ENCODE results near the gene HEATR3. TPM values are rescaled to one million over a fixed set of nuclear protein-coding genes. Genes with fewer than 3 reads are reported as not detected.

HEATR3 gene
- total and polyA plus RNA-seq, 5 donors from 2014 or later, result 4.5 to 28.7 (median 5.9) TPM

- Histone ChIP-seq H3K4me1 (ENCODE audit: control insufficient read depth, insufficient read depth, low read length, poor library complexity, severe bottlenecking) (no peaks in the 10 kb centered on the region), H3K27me3 (ENCODE audit: control insufficient read depth, insufficient read depth, low read length) (no peaks in the 10 kb centered on the region), H3K27ac (ENCODE audit: insufficient read depth, low read length, poor library complexity, severe bottlenecking) (no peak overlapping the region), H3K4me3 (ENCODE audit: low read depth, low read length) (no peak overlapping the region), H3K36me3 (ENCODE audit: control insufficient read depth, insufficient read depth, low read length) (peaks cover 62% of the 10 kb centered on the region), H3K9me3 (ENCODE audit: control insufficient read depth in 2 of 2, low read length in 2 of 2) (no peaks in the 10 kb centered on the region)
- no peaks in the 10 kb centered on the region for H3K27me3 Mint-ChIP-seq
- no peak overlapping the region for H3K27ac Mint-ChIP-seq
- H3K9me3 Mint-ChIP-seq, result no peaks in the 10 kb centered on the region
- H3K4me1 Mint-ChIP-seq, result no peaks in the 10 kb centered on the region
- H3K4me3 Mint-ChIP-seq, result no peak overlapping the region
- H3K36me3 Mint-ChIP-seq, result peaks cover 44% of the 10 kb centered on the region
- ATAC-seq (ENCODE audit: low read depth in 2 of 2) (no peak), DNase-seq (no peak)
Observed at GRCh38 chr16:50086176-50086575, 20.4 kb downstream of the HEATR3 start.

GRCh38 chr16:50088302-50088701 lies 22.5 kb downstream of the HEATR3 start:
- H3K36me3 Mint-ChIP-seq, result peaks cover 44% of the 10 kb centered on the region
- no peaks in the 10 kb centered on the region for H3K9me3 Mint-ChIP-seq
- H3K27me3 ChIP-seq (ENCODE audit: control insufficient read depth, insufficient read depth, low read length), result no peaks in the 10 kb centered on the region
- no peaks in the 10 kb centered on the region for H3K9me3 ChIP-seq (ENCODE audit: control insufficient read depth in 2 of 2, low read length in 2 of 2)
- H3K4me3 ChIP-seq (ENCODE audit: low read depth, low read length), result no peak overlapping the region
- H3K4me1 ChIP-seq (ENCODE audit: control insufficient read depth, insufficient read depth, low read length, poor library complexity, severe bottlenecking), result no peaks in the 10 kb centered on the region
- H3K4me3 Mint-ChIP-seq, result no peak overlapping the region
- no peaks in the 10 kb centered on the region for H3K27me3 Mint-ChIP-seq
- no peak for ATAC-seq (ENCODE audit: low read depth in 2 of 2)
- H3K27ac Mint-ChIP-seq, result no peak overlapping the region
- H3K4me1 Mint-ChIP-seq, result no peaks in the 10 kb centered on the region
- peaks cover 66% of the 10 kb centered on the region for H3K36me3 ChIP-seq (ENCODE audit: control insufficient read depth, insufficient read depth, low read length)
- no peak for DNase-seq
- no peak overlapping the region for H3K27ac ChIP-seq (ENCODE audit: insufficient read depth, low read length, poor library complexity, severe bottlenecking)

DNA sequence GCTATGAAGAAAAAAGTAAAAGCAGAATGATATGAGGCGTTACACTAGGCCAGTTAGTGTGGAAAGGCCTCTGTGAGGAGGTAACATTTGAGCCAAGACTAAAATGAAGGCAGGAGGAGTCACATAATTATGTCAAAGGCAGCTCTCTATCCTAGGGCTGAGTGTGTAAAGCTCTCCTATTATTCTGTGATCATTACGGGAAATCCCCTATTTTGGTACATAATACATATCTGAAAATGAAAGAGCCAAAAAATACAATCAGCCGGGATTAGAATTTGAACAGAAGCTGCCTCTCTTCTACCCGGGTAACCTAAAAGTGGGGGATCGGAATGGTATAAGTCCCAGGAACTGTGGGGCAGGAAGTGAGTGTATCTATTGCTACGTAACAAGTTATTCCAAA lies 27.1 kb downstream of the HEATR3 start:
- Mint-ChIP-seq H3K27ac (peak overlapping the region in 2 of 3 donors; percentile 71 to 82), H3K4me1 (peaks cover 0 to 4% (median 0%) of the 10 kb centered on the region in 4 donors), H3K36me3 (peaks cover 28% of the 10 kb centered on the region), H3K4me3 (no peak overlapping the region), H3K27me3 (no peaks in the 10 kb centered on the region), H3K9me3 (no peaks in the 10 kb centered on the region)
- Histone ChIP-seq H3K9me3 (ENCODE audit: control insufficient read depth in 2 of 2, low read length in 2 of 2) (no peaks in the 10 kb centered on the region), H3K36me3 (ENCODE audit: control insufficient read depth, insufficient read depth, low read length) (peaks cover 34% of the 10 kb centered on the region), H3K4me3 (ENCODE audit: low read depth, low read length) (no peak overlapping the region), H3K4me1 (ENCODE audit: control insufficient read depth, insufficient read depth, low read length, poor library complexity, severe bottlenecking) (no peaks in the 10 kb centered on the region), H3K27me3 (ENCODE audit: control insufficient read depth, insufficient read depth, low read length) (no peaks in the 10 kb centered on the region), H3K27ac (ENCODE audit: insufficient read depth, low read length, poor library complexity, severe bottlenecking) (no peak overlapping the region)
- ATAC-seq (ENCODE audit: low read depth in 2 of 2), result no peak
- DNase-seq, result no peak

DNA sequence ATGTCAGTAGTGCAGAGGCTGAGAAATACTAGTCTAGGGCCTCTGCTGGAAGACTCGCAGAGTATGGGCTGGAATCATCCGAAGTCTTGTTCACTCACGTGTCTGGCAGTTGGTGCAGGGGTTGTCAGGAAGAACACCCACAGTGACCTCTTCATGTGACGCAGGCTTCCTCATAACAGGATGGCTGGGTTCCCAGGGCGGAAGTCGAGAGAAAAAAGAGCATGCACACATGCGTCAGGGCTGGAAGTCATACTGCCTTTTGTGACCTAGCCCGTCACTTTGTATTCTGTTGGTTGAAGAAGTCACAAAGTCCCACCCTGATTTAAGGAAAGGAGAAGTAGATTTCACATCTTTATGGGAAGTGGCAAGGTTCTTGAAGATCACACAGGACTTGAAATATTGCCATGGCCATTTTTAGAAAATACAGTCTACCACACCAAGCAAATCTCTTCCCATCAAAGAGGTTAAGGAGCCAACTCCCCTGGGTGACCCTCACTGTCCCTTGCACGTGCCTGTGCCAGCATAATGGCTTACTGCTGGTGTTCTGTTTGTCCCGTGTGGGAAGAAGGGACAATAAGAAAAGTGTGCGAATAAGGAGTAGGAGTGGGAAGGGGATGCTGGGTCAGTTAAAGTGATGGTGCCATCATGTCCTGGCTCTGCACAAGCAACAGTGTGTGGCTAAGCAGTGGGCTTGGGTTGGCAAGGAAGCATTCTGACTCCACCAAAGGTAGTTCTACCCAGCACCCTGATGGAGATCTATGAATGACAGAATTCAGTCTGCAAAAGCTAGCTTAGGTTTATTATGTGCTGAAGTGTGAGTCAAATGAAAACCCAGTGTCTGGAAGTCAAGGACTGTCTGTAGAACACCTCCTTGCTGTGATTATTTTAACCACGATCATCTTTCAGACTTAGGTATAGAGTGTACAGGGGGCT lies 28.1 kb downstream of the HEATR3 start:
- Mint-ChIP-seq H3K27me3 (no peaks in the 10 kb centered on the region), H3K4me3 (no peak overlapping the region), H3K9me3 (no peaks in the 10 kb centered on the region), H3K27ac (peak overlapping the region; percentile 29 to 82 (median 76)), H3K36me3 (peaks cover 28% of the 10 kb centered on the region), H3K4me1 (peaks cover 0 to 4% (median 0%) of the 10 kb centered on the region in 4 donors)
- DNase-seq (peak in 2 of 3 donors; percentile 13 to 20), ATAC-seq (ENCODE audit: low read depth in 2 of 2) (peak; percentile 47 to 55)
- H3K9me3 ChIP-seq (ENCODE audit: control insufficient read depth in 2 of 2, low read length in 2 of 2), result no peaks in the 10 kb centered on the region
- peaks cover 32% of the 10 kb centered on the region for H3K36me3 ChIP-seq (ENCODE audit: control insufficient read depth, insufficient read depth, low read length)
- H3K4me3 ChIP-seq (ENCODE audit: low read depth, low read length), result no peak overlapping the region
- no peaks in the 10 kb centered on the region for H3K4me1 ChIP-seq (ENCODE audit: control insufficient read depth, insufficient read depth, low read length, poor library complexity, severe bottlenecking)
- no peak overlapping the region for H3K27ac ChIP-seq (ENCODE audit: insufficient read depth, low read length, poor library complexity, severe bottlenecking)
- H3K27me3 ChIP-seq (ENCODE audit: control insufficient read depth, insufficient read depth, low read length), result no peaks in the 10 kb centered on the region

- H3K27ac Mint-ChIP-seq, result no peak overlapping the region
Observed at GRCh38 chr16:50096791-50097190, 31.0 kb downstream of the HEATR3 start.

DNA sequence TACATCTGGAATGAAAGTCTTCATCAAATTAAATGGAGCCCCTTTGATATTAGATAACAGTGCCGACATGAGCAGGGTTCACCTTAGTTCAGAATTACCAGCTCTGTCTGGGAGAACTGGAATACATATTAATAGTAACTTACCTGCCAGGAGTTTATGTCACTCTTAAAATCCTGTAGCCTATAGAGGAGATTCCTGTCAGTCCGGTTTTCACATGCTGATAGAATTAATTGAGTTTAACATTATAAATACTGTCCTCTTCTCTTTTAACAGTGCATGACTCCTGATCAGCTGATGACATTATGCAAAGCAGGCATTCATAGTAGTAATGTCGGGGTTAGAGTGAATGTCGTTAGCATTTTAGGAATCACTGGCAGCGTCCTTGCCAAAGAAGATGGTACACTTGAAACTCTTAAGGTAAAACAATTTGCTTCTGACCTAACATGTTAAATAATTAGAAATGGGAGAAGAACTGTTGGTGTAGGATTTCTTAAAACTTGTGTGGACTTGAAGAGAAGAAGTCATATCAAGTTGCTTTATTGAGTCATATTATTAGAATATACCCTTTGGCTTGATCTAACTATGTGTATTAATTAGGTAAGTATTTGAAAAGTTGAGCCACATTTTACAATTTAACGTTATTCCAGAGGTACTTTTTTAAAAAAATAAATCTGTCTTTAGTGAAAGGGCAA lies 34.3 kb downstream of the HEATR3 start:
- H3K36me3 ChIP-seq (ENCODE audit: control insufficient read depth, insufficient read depth, low read length), result peaks cover 58% of the 10 kb centered on the region
- no peak overlapping the region for H3K4me3 Mint-ChIP-seq

More at GRCh38 chr16:50096791-50097190, 31.0 kb downstream of the HEATR3 start:
- H3K9me3 ChIP-seq (ENCODE audit: control insufficient read depth in 2 of 2, low read length in 2 of 2), result no peaks in the 10 kb centered on the region
- ATAC-seq (ENCODE audit: low read depth in 2 of 2) (no peak), DNase-seq (no peak)
- no peaks in the 10 kb centered on the region for H3K9me3 Mint-ChIP-seq
- no peak overlapping the region for H3K27ac ChIP-seq (ENCODE audit: insufficient read depth, low read length, poor library complexity, severe bottlenecking)
- no peaks in the 10 kb centered on the region for H3K27me3 ChIP-seq (ENCODE audit: control insufficient read depth, insufficient read depth, low read length)
- H3K36me3 Mint-ChIP-seq, result peaks cover 31% of the 10 kb centered on the region
- peaks cover 0 to 4% (median 0%) of the 10 kb centered on the region in 4 donors for H3K4me1 Mint-ChIP-seq
- no peak overlapping the region for H3K4me3 ChIP-seq (ENCODE audit: low read depth, low read length)
- H3K27me3 Mint-ChIP-seq, result no peaks in the 10 kb centered on the region
- H3K36me3 ChIP-seq (ENCODE audit: control insufficient read depth, insufficient read depth, low read length), result peaks cover 37% of the 10 kb centered on the region
- no peaks in the 10 kb centered on the region for H3K4me1 ChIP-seq (ENCODE audit: control insufficient read depth, insufficient read depth, low read length, poor library complexity, severe bottlenecking)
- H3K4me3 Mint-ChIP-seq, result no peak overlapping the region

DNA sequence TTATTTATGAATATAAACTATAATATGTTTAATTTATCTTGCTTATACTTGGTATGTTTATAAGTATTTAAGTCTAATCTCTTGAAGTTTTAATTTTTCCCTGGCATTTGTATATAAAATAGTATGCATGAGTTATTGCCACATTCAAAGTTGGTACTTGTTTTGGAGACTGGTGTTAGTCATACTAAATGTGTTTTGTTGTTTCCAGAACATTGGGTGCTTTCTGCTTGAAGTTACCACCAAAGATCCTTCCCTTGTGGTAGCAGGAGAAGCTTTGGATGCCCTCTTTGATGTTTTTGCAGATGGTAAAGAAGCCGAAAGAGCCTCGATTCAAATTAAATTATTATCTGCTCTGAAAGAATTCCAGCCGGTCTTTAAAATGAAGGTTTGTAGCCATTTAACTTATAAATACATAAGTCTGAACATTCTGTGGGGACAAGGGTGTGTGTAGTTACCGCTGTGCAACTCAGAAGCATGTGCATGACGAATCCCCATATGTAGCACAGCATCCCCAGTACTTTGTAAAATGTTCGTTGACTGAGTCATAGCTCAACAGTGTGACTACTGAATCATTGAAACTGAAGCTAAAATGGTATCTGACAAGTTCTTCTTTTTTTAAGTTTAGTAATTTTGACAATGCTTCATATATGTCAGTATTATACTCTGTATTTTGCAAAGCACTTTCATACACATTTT lies 36.4 kb downstream of the HEATR3 start:
- Histone ChIP-seq H3K4me1 (ENCODE audit: control insufficient read depth, insufficient read depth, low read length, poor library complexity, severe bottlenecking) (no peaks in the 10 kb centered on the region), H3K27ac (ENCODE audit: insufficient read depth, low read length, poor library complexity, severe bottlenecking) (no peak overlapping the region), H3K27me3 (ENCODE audit: control insufficient read depth, insufficient read depth, low read length) (no peaks in the 10 kb centered on the region), H3K4me3 (ENCODE audit: low read depth, low read length) (no peak overlapping the region), H3K9me3 (ENCODE audit: control insufficient read depth in 2 of 2, low read length in 2 of 2) (no peaks in the 10 kb centered on the region), H3K36me3 (ENCODE audit: control insufficient read depth, insufficient read depth, low read length) (peaks cover 65% of the 10 kb centered on the region)
- no peaks in the 10 kb centered on the region for H3K9me3 Mint-ChIP-seq
- no peak for ATAC-seq (ENCODE audit: low read depth in 2 of 2)
- H3K27ac Mint-ChIP-seq, result no peak overlapping the region
- H3K4me1 Mint-ChIP-seq, result peaks cover 0 to 1% (median 0%) of the 10 kb centered on the region in 4 donors
- no peaks in the 10 kb centered on the region for H3K27me3 Mint-ChIP-seq
- peaks cover 37% of the 10 kb centered on the region for H3K36me3 Mint-ChIP-seq
- H3K4me3 Mint-ChIP-seq, result no peak overlapping the region
- DNase-seq, result peak in 1 of 3 donors; percentile 28

More for the DNA sequence above, 34.3 kb downstream of the HEATR3 start:
- H3K27me3 ChIP-seq (ENCODE audit: control insufficient read depth, insufficient read depth, low read length), result no peaks in the 10 kb centered on the region
- peaks cover 30% of the 10 kb centered on the region for H3K36me3 Mint-ChIP-seq
- H3K27ac Mint-ChIP-seq, result peak overlapping the region in 1 of 3 donors; percentile 4
- H3K9me3 Mint-ChIP-seq, result no peaks in the 10 kb centered on the region
- no peaks in the 10 kb centered on the region for H3K9me3 ChIP-seq (ENCODE audit: control insufficient read depth in 2 of 2, low read length in 2 of 2)
- no peaks in the 10 kb centered on the region for H3K27me3 Mint-ChIP-seq
- no peaks in the 10 kb centered on the region for H3K4me1 ChIP-seq (ENCODE audit: control insufficient read depth, insufficient read depth, low read length, poor library complexity, severe bottlenecking)
- H3K4me1 Mint-ChIP-seq, result no peaks in the 10 kb centered on the region
- H3K4me3 ChIP-seq (ENCODE audit: low read depth, low read length), result no peak overlapping the region
- no peak overlapping the region for H3K27ac ChIP-seq (ENCODE audit: insufficient read depth, low read length, poor library complexity, severe bottlenecking)
- ATAC-seq (ENCODE audit: low read depth in 2 of 2) (no peak), DNase-seq (no peak)

All from CD4-positive, CD25-positive, alpha-beta regulatory T cell (primary cell).